Panc1 (cell line): Measurements from ENCODE around the gene FNDC8. TPM values are rescaled to one million over a fixed set of nuclear protein-coding genes. Genes with fewer than 3 reads are reported as not detected.
"Not testable (repeated sequence)": the region's sequence is repeated elsewhere in the genome, so short reads cannot be mapped to it uniquely, and the experiment has no call there.

Experiments
- ATAC-seq: fragments of 200-7000 bp; cut with Tn5 transposase; 2 replicates; pipeline ENCODE4 v1.9.1; 2020; ENCODE audit warnings: mild to moderate bottlenecking, moderate library complexity
- BruUV-seq: library from RNA; stranded (reverse); fragments of 400-500 nt; replicated peaks from 2 replicates; lab custom pipeline; 2021; lab: Mats Ljungman, UMichigan
- CTCF ChIA-PET: fragments of 300-600 bp; sonication (Branson Sonifier 250); formaldehyde crosslinking; loops from one replicate; lab custom pipeline; 2022; ENCODE audit warnings: antibody characterized with exemption; lab: Charles Lee
- POLR2A ChIA-PET: fragments of 300-600 bp; sonication (Branson Sonifier 250); formaldehyde crosslinking; loops from one replicate; lab custom pipeline; 2022; ENCODE audit warnings: antibody characterized with exemption; lab: Charles Lee
- DNase-seq: peaks from one replicate; pipeline ENCODE4 v3.0.0-alpha.2; 2010; ENCODE audit warnings: low read depth, low spot score
- H3K27ac ChIP-seq: 2 replicates; pipeline ENCODE4 v1.5.1; 2011; ENCODE audit warnings: mild to moderate bottlenecking, low read length, inconsistent platforms
- H3K27me3 ChIP-seq: fragments of 200-500 bp; sonication (Bioruptor generic); 2 replicates; pipeline ENCODE4 v1.6.0; 2014; ENCODE audit warnings: low read length, inconsistent platforms; ENCODE audit not compliant: control insufficient read depth, insufficient read depth
- H3K36me3 ChIP-seq: fragments of 200-500 bp; sonication (Bioruptor generic); 2 replicates; pipeline ENCODE4 v1.5.1; 2014; ENCODE audit warnings: inconsistent platforms, mild to moderate bottlenecking, low read length, moderate library complexity; ENCODE audit not compliant: control insufficient read depth, insufficient read depth
- H3K4me1 ChIP-seq: 2 replicates; pipeline ENCODE4 v1.5.1; 2011; ENCODE audit warnings: inconsistent platforms, mild to moderate bottlenecking, low read length, moderate library complexity; ENCODE audit not compliant: control insufficient read depth, insufficient read depth
- H3K4me3 ChIP-seq, 2 experiments: 2 replicates each; pipeline ENCODE4 v1.5.1; 2011 to 2012; ENCODE audit warnings: low read depth in 2 of 2, low read length in 2 of 2, mild to moderate bottlenecking in 2 of 2, inconsistent platforms in 1 of 2, moderate library complexity in 1 of 2
- H3K9me3 ChIP-seq: fragments of 200-500 bp; sonication (Bioruptor generic); 2 replicates; pipeline ENCODE4 v1.5.1; 2014; ENCODE audit warnings: low read depth, mild to moderate bottlenecking, inconsistent platforms, low read length, moderate library complexity; ENCODE audit not compliant: control insufficient read depth, insufficient read depth
- CTCF ChIP-seq: fragments of 450-650 bp; IDR thresholded peaks from 2 replicates; pipeline ENCODE4 v1.5.1; 2017; ENCODE audit warnings: mild to moderate bottlenecking
- POLR2AphosphoS5 ChIP-seq: IDR thresholded peaks from 2 replicates; pipeline ENCODE4 v1.6.1; 2012; ENCODE audit warnings: mild to moderate bottlenecking, low read depth, low read length, moderate library complexity
- REST ChIP-seq, 2 experiments: IDR thresholded peaks; 2 replicates each; pipeline ENCODE4 v1.6.1; 2011 to 2012; ENCODE audit warnings: low read depth in 2 of 2, control low read depth in 1 of 2, low read length in 1 of 2, mild to moderate bottlenecking in 1 of 2, moderate library complexity in 1 of 2; ENCODE audit not compliant: insufficient read depth in 1 of 2
- SIN3A ChIP-seq: IDR thresholded peaks from 2 replicates; pipeline ENCODE4 v1.6.1; 2012; ENCODE audit warnings: low read depth, mild to moderate bottlenecking, low read length, moderate library complexity, borderline replicate concordance; ENCODE audit not compliant: insufficient read depth
- TCF7L2 ChIP-seq: IDR thresholded peaks from 2 replicates; pipeline ENCODE4 v1.6.1; 2011; ENCODE audit warnings: mild to moderate bottlenecking, low read depth, low read length, inconsistent platforms
- in situ Hi-C: cut with HindIII; loops from 2 replicates; pipeline ENCODE4 v1.10.0; 2016; ENCODE audit warnings: low sequenced_read_pairs, low pct_unique_long_range_greater_than_20kb
- intact Hi-C: fragments of 100-400 bp; cut with micrococcal nuclease; formaldehyde crosslinking; loops from one replicate; pipeline ENCODE4 v1.10.0; 2022; ENCODE audit not compliant: unreplicated experiment
- total RNA-seq: library from RNA; stranded (reverse); gene quantifications from one replicate; pipeline ENCODE4 v1.2.1, GENCODE V29; 2021; ENCODE audit not compliant: unreplicated experiment

Gene FNDC8
- total RNA-seq, 1 experiment from 2014 or later: not detected

- CTCF ChIA-PET: interaction anchor here (0.6 kb wide), 1 partner anchor 338 kb away, joined by 3 read pairs; no protein-coding TSS in a partner anchor
- no TSS peak for BruUV-seq
- ATAC-seq (no peak), DNase-seq (no peak)
- no peak overlapping the region for H3K4me3 ChIP-seq
- H3K36me3 ChIP-seq: no peaks in the 10 kb centered on the region
- no peak overlapping the region for H3K27ac ChIP-seq
- H3K4me1 ChIP-seq: no peaks in the 10 kb centered on the region
- in situ Hi-C loops (loop anchor here (25.0 kb wide), 1 partner anchor 361 kb away; the partner anchor contains the start of gene SLFN12L), intact Hi-C loops (loop anchor here (10.0 kb wide), 1 partner anchor 119 kb away; no protein-coding TSS in a partner anchor)
- POLR2A ChIA-PET: no interaction called here
- H3K9me3 ChIP-seq: no peaks in the 10 kb centered on the region
- no peaks in the 10 kb centered on the region; the same call in 1 of the 2 replicates for H3K27me3 ChIP-seq
- no peak for TF ChIP-seq TCF7L2
Observed at GRCh38 chr17:35175638-35176415, 54.4 kb downstream of the FNDC8 start.

- DNase-seq: no peak
- H3K36me3 ChIP-seq: no peaks in the 10 kb centered on the region
- intact Hi-C loops: loop anchor here (10.0 kb wide), 1 partner anchor 118 kb away; no protein-coding TSS in a partner anchor
- no peak overlapping the region for H3K27ac ChIP-seq
- H3K4me1 ChIP-seq: no peaks in the 10 kb centered on the region
- TF ChIP-seq TCF7L2 (no peak), SIN3A (no peak), REST (IDR thresholded peaks at IDR 0.05; ENCODE audit: insufficient read depth in 1 of 2, low read depth in 2 of 2, low read length in 1 of 2) (no peak), CTCF (no peak), POLR2AphosphoS5 (no peak)
- H3K27me3 ChIP-seq: no peaks in the 10 kb centered on the region; the same call in 1 of the 2 replicates
- ATAC-seq: no peak
- CTCF ChIA-PET: no interaction called here
- in situ Hi-C loops: loop anchor here (25.0 kb wide), 1 partner anchor 360 kb away; the partner anchor contains the start of gene SLFN12L
- BruUV-seq: no TSS peak
- H3K4me3 ChIP-seq: no peak overlapping the region
- POLR2A ChIA-PET: no interaction called here
- no peaks in the 10 kb centered on the region for H3K9me3 ChIP-seq
Observed at GRCh38 chr17:35176897-35177296, 55.5 kb downstream of the FNDC8 start.

DNA sequence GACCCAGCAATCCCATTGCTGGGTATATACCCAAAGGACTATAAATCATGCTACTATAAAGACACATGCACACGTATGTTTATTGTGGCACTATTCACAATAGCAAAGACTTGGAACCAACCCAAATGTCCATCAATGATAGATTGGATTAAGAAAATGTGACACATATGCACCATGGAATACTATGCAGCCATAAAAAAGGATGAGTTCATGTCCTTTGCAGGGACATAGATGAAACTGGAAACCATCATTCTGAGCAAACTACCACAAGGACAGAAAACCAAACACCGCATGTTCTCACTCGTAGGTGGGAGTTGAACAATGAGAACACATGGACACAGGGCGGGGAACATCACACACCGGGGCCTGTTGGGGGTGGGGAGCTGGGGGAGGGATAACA is 58.0 kb downstream of the FNDC8 start:
- H3K4me1 ChIP-seq, H3K4me3 ChIP-seq, ATAC-seq, BruUV-seq, DNase-seq, POLR2A ChIA-PET, H3K9me3 ChIP-seq, H3K36me3 ChIP-seq, H3K27ac ChIP-seq: not testable (repeated sequence)
- peaks cover 12% of the 10 kb centered on the region; the same call in 1 of the 2 replicates for H3K27me3 ChIP-seq
- in situ Hi-C loops (loop anchor here (25.0 kb wide), 1 partner anchor 358 kb away; the partner anchor contains the start of gene SLFN12L), intact Hi-C loops (loop anchor here (10.0 kb wide), 1 partner anchor 115 kb away; no protein-coding TSS in a partner anchor)
- CTCF ChIA-PET: interaction anchor here (0.6 kb wide), 1 partner anchor 49 kb away, joined by 8 read pairs; no protein-coding TSS in a partner anchor

Other genes starting within 250 kb of the FNDC8 start
- 1.5 TPM for gene CCT6B, start 160.2 kb upstream of the FNDC8 start, total RNA-seq
- gene ZNF830, start 160.1 kb upstream of the FNDC8 start, total RNA-seq: 17.5 TPM
- 56.4 TPM for gene LIG3, start 141.1 kb upstream of the FNDC8 start, total RNA-seq
- gene RFFL, start 57.9 kb upstream of the FNDC8 start, total RNA-seq: 38.4 TPM
- 25.9 TPM for gene RAD51D, start 1.8 kb upstream of the FNDC8 start, total RNA-seq
- gene NLE1, start 20.7 kb downstream of the FNDC8 start, total RNA-seq: 35.5 TPM
- not detected for gene UNC45B, start 26.2 kb downstream of the FNDC8 start, total RNA-seq
- not detected for gene SLC35G3, start 72.8 kb downstream of the FNDC8 start, total RNA-seq
- gene SLFN5, start 121.5 kb downstream of the FNDC8 start, total RNA-seq: 5.4 TPM